KMS-11 (cell line): ENCODE results near the gene ZNF181.

ENCODE experiments used
- H2AFZ ChIP-seq: fragments of 200-600 bp; sonication (generic); 2 replicates; pipeline ENCODE4 v1.6.1; 2016; ENCODE audit warnings: antibody characterized with exemption, mixed run types, low read depth
- H3K27ac ChIP-seq: fragments of 200-600 bp; sonication (generic); 2 replicates; pipeline ENCODE4 v1.6.1; 2016; ENCODE audit warnings: mild to moderate bottlenecking, mixed run types
- H3K27me3 ChIP-seq: fragments of 200-600 bp; sonication (generic); 2 replicates; pipeline ENCODE4 v1.6.1; 2017; ENCODE audit warnings: mild to moderate bottlenecking, low read depth, mixed run types, moderate library complexity; ENCODE audit not compliant: insufficient read depth
- H3K36me3 ChIP-seq: fragments of 200-600 bp; sonication (generic); 2 replicates; pipeline ENCODE4 v1.6.1; 2017; ENCODE audit warnings: mild to moderate bottlenecking, mixed run types; ENCODE audit not compliant: insufficient read depth
- H3K4me1 ChIP-seq: fragments of 200-600 bp; sonication (generic); 2 replicates; pipeline ENCODE4 v1.6.1; 2016; ENCODE audit warnings: mild to moderate bottlenecking, low read depth, mixed run types; ENCODE audit not compliant: poor library complexity, severe bottlenecking
- H3K4me2 ChIP-seq: fragments of 200-600 bp; sonication (generic); 2 replicates; pipeline ENCODE4 v1.7.0; 2016; ENCODE audit warnings: mild to moderate bottlenecking, mixed run types
- H3K4me3 ChIP-seq: fragments of 200-600 bp; sonication (generic); IDR thresholded peaks from 2 replicates; pipeline ENCODE4 v1.6.1; 2017; ENCODE audit warnings: low read depth, low read length, mixed read lengths; ENCODE audit not compliant: insufficient read depth
- H3K79me2 ChIP-seq: fragments of 200-600 bp; sonication (generic); 2 replicates; pipeline ENCODE4 v1.6.1; 2016; ENCODE audit warnings: low read depth, mixed run types; ENCODE audit not compliant: insufficient read depth
- H3K9ac ChIP-seq: fragments of 200-600 bp; sonication (generic); 2 replicates; pipeline ENCODE4 v1.6.1; 2016; ENCODE audit warnings: mild to moderate bottlenecking, mixed run types
- H4K20me1 ChIP-seq: fragments of 200-600 bp; sonication (generic); 2 replicates; pipeline ENCODE4 v1.6.1; 2016; ENCODE audit warnings: mild to moderate bottlenecking, mixed run types; ENCODE audit not compliant: insufficient read depth
- CTCF ChIP-seq: fragments of 200-600 bp; sonication (generic); conservative IDR thresholded peaks from 2 replicates; pipeline ENCODE4 v1.6.1; 2017; ENCODE audit warnings: low read depth, mild to moderate bottlenecking, antibody characterized with exemption, low read length, moderate library complexity, mixed read lengths

The ZNF181 gene

GRCh38 chr19:34773555-34773864 lies 39.5 kb downstream of the ZNF181 start:
- TF ChIP-seq CTCF: no peak
- Histone ChIP-seq H3K27me3 (no peaks in the 10 kb centered on the region), H3K27ac (no peak overlapping the region), H3K4me3 (no peak overlapping the region), H2AFZ (peak overlapping the region; percentile 86), H3K36me3 (no peaks in the 10 kb centered on the region), H3K4me2 (peak overlapping the region; percentile 46), H4K20me1 (no peaks in the 10 kb centered on the region), H3K4me1 (no peaks in the 10 kb centered on the region), H3K79me2 (no peaks in the 10 kb centered on the region), H3K9ac (no peak overlapping the region)

GRCh38 chr19:34774857-34775256 lies 40.8 kb downstream of the ZNF181 start:
- no peaks in the 10 kb centered on the region for H3K36me3 ChIP-seq
- H3K27me3 ChIP-seq: no peaks in the 10 kb centered on the region
- no peak for TF ChIP-seq CTCF
- H3K27ac ChIP-seq: no peak overlapping the region
- H3K4me1 ChIP-seq: no peaks in the 10 kb centered on the region
- H3K4me3 ChIP-seq: no peak overlapping the region
- no peaks in the 10 kb centered on the region for H4K20me1 ChIP-seq
- H2AFZ ChIP-seq: no peak overlapping the region
- H3K79me2 ChIP-seq: no peaks in the 10 kb centered on the region
- H3K4me2 ChIP-seq: no peak overlapping the region
- no peak overlapping the region for H3K9ac ChIP-seq

GRCh38 chr19:34778342-34778741 lies 44.3 kb downstream of the ZNF181 start:
- Histone ChIP-seq H3K27ac (no peak overlapping the region), H3K27me3 (no peaks in the 10 kb centered on the region), H3K36me3 (no peaks in the 10 kb centered on the region), H3K4me2 (no peak overlapping the region), H3K9ac (no peak overlapping the region), H4K20me1 (no peaks in the 10 kb centered on the region), H3K79me2 (no peaks in the 10 kb centered on the region), H3K4me1 (no peaks in the 10 kb centered on the region), H2AFZ (no peak overlapping the region), H3K4me3 (no peak overlapping the region)
- no peak for TF ChIP-seq CTCF

- Histone ChIP-seq H4K20me1 (no peaks in the 10 kb centered on the region), H3K36me3 (no peaks in the 10 kb centered on the region)
Observed at GRCh38 chr19:34779652-34780051, 45.6 kb downstream of the ZNF181 start.

More at GRCh38 chr19:34779652-34780051, 45.6 kb downstream of the ZNF181 start:
- Histone ChIP-seq H3K4me3 (no peak overlapping the region), H3K27me3 (no peaks in the 10 kb centered on the region), H2AFZ (no peak overlapping the region), H3K4me1 (no peaks in the 10 kb centered on the region), H3K27ac (no peak overlapping the region), H3K4me2 (no peak overlapping the region), H3K79me2 (no peaks in the 10 kb centered on the region), H3K9ac (no peak overlapping the region)
- TF ChIP-seq CTCF: no peak
